HCT116 (cell line): Measurements from ENCODE around the gene CPT1B. TPM values are rescaled to one million over a fixed set of nuclear protein-coding genes. Genes with fewer than 3 reads are reported as not detected.

Source experiments
- ATAC-seq: fragments of 200-7000 bp; cut with Tn5 transposase; 2 replicates; pipeline ENCODE4 v1.9.1; 2020; ENCODE audit warnings: mild to moderate bottlenecking, moderate library complexity
- BruUV-seq: library from RNA; stranded (reverse); fragments of 400-500 nt; replicated peaks from 2 replicates; lab custom pipeline; 2021; lab: Mats Ljungman, UMichigan
- CTCF ChIA-PET: fragments of 300-600 bp; sonication (Branson Sonifier 250); formaldehyde crosslinking; loops from one replicate; lab custom pipeline; 2021; ENCODE audit warnings: antibody characterized with exemption; lab: Charles Lee
- POLR2A ChIA-PET: fragments of 300-600, 350-600 bp; sonication (Branson Sonifier 250); formaldehyde crosslinking; loops from one replicate; lab custom pipeline; 2021; ENCODE audit warnings: antibody characterized with exemption; lab: Charles Lee
- RAD21 ChIA-PET, 2 experiments: fragments of 300-600 bp; sonication (Branson Sonifier 250); formaldehyde crosslinking; loops; one replicate each; lab custom pipeline; 2023; ENCODE audit warnings: low total read pairs in 2 of 2; ENCODE audit not compliant: uncharacterized antibody in 2 of 2, unreplicated experiment in 2 of 2, low non-redundant PET in 1 of 2; lab: Charles Lee
- DNase-seq: peaks from one replicate; pipeline ENCODE4 v3.0.0-alpha.2; 2010; ENCODE audit warnings: low read depth, low spot score
- H2AFZ ChIP-seq: fragments of 200-600 bp; shearing (Covaris generic), sonication (generic); 2 replicates; pipeline ENCODE4 v1.6.1; 2017; ENCODE audit warnings: low read depth, mixed run types, mixed read lengths, antibody characterized with exemption, low read length; ENCODE audit not compliant: poor library complexity, severe bottlenecking
- H3K27ac ChIP-seq: 2 replicates; pipeline ENCODE4 v1.5.1; 2012; ENCODE audit warnings: low read depth, low read length
- H3K27me3 ChIP-seq: fragments of 200-600 bp; sonication (generic); 2 replicates; pipeline ENCODE4 v1.6.1; 2016; ENCODE audit warnings: mixed run types, low read length, mixed read lengths; ENCODE audit not compliant: insufficient read depth
- H3K36me3 ChIP-seq, 2 experiments: fragments of 200-500 bp in 1 of 2; fragments of 200-600 bp in 1 of 2; sonication (Bioruptor generic) in 1 of 2; sonication (generic) in 1 of 2; 2 replicates each; pipeline versions ENCODE4 v1.5.1 to v1.6.1; 2014 to 2016; ENCODE audit warnings: low read length in 2 of 2, inconsistent platforms in 1 of 2, mixed read lengths in 1 of 2, mixed run types in 1 of 2; ENCODE audit not compliant: insufficient read depth in 2 of 2, control insufficient read depth in 1 of 2
- H3K4me1 ChIP-seq, 2 experiments: fragments of 200-600 bp in 1 of 2; sonication (generic) in 1 of 2; 2 replicates each; pipeline versions ENCODE4 v1.5.1 to v1.6.1; 2012 to 2017; ENCODE audit warnings: low read length in 2 of 2, inconsistent platforms in 1 of 2, mild to moderate bottlenecking in 1 of 2, mixed read lengths in 1 of 2, mixed run types in 1 of 2, moderate library complexity in 1 of 2; ENCODE audit not compliant: insufficient read depth in 2 of 2, control insufficient read depth in 1 of 2
- H3K4me2 ChIP-seq: fragments of 200-600 bp; sonication (generic); 2 replicates; pipeline ENCODE4 v1.6.1; 2017; ENCODE audit warnings: mixed run types, low read length, mixed read lengths
- H3K4me3 ChIP-seq, 2 experiments: fragments of 200-600 bp in 1 of 2; sonication (generic) in 1 of 2; replicated peaks in 1 of 2; 2 replicates each; pipeline ENCODE4 v1.5.1; 2011 to 2016; ENCODE audit warnings: low read length in 2 of 2, control low read depth in 1 of 2, low read depth in 1 of 2, mild to moderate bottlenecking in 1 of 2, mixed read lengths in 1 of 2, mixed run types in 1 of 2
- H3K79me2 ChIP-seq: fragments of 200-600 bp; sonication (generic); 2 replicates; pipeline ENCODE4 v1.6.1; 2017; ENCODE audit warnings: mild to moderate bottlenecking, mixed run types, low read length, moderate library complexity, mixed read lengths; ENCODE audit not compliant: insufficient read depth
- H3K9ac ChIP-seq: fragments of 200-600 bp; sonication (generic); 2 replicates; pipeline ENCODE4 v1.6.1; 2016; ENCODE audit warnings: low read length, mixed read lengths
- H3K9me2 ChIP-seq: fragments of 200-600 bp; sonication (generic), shearing (Covaris generic); 2 replicates; pipeline ENCODE4 v1.6.1; 2017; ENCODE audit warnings: mixed run types, mild to moderate bottlenecking, moderate library complexity; ENCODE audit not compliant: insufficient read depth
- H3K9me3 ChIP-seq, 2 experiments: fragments of 200-500 bp in 1 of 2; fragments of 200-600 bp in 1 of 2; sonication (Bioruptor generic) in 1 of 2; sonication (generic) in 1 of 2; 2 replicates each; pipeline ENCODE4 v1.6.1; 2014 to 2017; ENCODE audit warnings: low read length in 2 of 2, mixed read lengths in 2 of 2, inconsistent platforms in 1 of 2, low read depth in 1 of 2, mild to moderate bottlenecking in 1 of 2, mixed run types in 1 of 2, moderate library complexity in 1 of 2; ENCODE audit not compliant: control insufficient read depth in 1 of 2, insufficient read depth in 1 of 2
- H4K20me1 ChIP-seq: fragments of 200-600 bp; sonication (generic), shearing (Covaris generic); 2 replicates; pipeline ENCODE4 v1.6.1; 2017; ENCODE audit warnings: mixed run types, mild to moderate bottlenecking, moderate library complexity; ENCODE audit not compliant: insufficient read depth
- EZH2 ChIP-seq: fragments of 200-600 bp; sonication (generic); IDR thresholded peaks from 2 replicates; pipeline ENCODE4 v1.6.1; 2017; ENCODE audit warnings: antibody characterized with exemption, mixed run types
- RAD21 ChIP-seq: IDR thresholded peaks from 2 replicates; pipeline ENCODE4 v1.6.1; 2012; ENCODE audit warnings: low read depth, mild to moderate bottlenecking
- YY1 ChIP-seq: IDR thresholded peaks from 2 replicates; pipeline ENCODE4 v1.6.1; 2011; ENCODE audit warnings: low read length, low read depth, moderate library complexity, mild to moderate bottlenecking; ENCODE audit not compliant: insufficient replicate concordance; ENCODE audit errors: extremely low read depth
- ZFX ChIP-seq: fragments of 450-650 bp; IDR thresholded peaks from 2 replicates; pipeline ENCODE4 v1.6.1; 2017
- ZNF274 ChIP-seq: fragments of 200-500 bp; sonication (Bioruptor generic); IDR thresholded peaks from 2 replicates; pipeline ENCODE4 v1.6.1; 2014; ENCODE audit warnings: mild to moderate bottlenecking, low read depth, low read length, inconsistent platforms
- intact Hi-C: fragments of 100-400 bp; cut with micrococcal nuclease; formaldehyde crosslinking; loops from 2 replicates; pipeline ENCODE4 v1.10.0; 2022
- total RNA-seq: library from RNA; stranded (reverse); gene quantifications from one replicate; pipeline ENCODE4 v1.2.1, GENCODE V29; 2021; ENCODE audit not compliant: unreplicated experiment
- TF ChIP-seq, protein P1 (sequence below): IDR thresholded peaks from 2 replicates; pipeline ENCODE4 v1.6.1; 2012; ENCODE audit warnings: low read depth
- TF ChIP-seq, protein P2 (sequence below), 3 experiments: fragments of 200-600 bp in 1 of 3; sonication (generic) in 1 of 3; IDR thresholded peaks in 2 of 3; conservative IDR thresholded peaks in 1 of 3; 2 replicates each; pipeline ENCODE4 v1.5.1; 2012 to 2017; ENCODE audit warnings: low read depth in 2 of 3, low read length in 2 of 3, antibody characterized with exemption in 1 of 3, borderline replicate concordance in 1 of 3, control low read depth in 1 of 3, mild to moderate bottlenecking in 1 of 3, mixed read lengths in 1 of 3, mixed run types in 1 of 3, moderate library complexity in 1 of 3; ENCODE audit not compliant: insufficient read depth in 1 of 3

CPT1B gene
- total RNA-seq, 1 experiment from 2014 or later, result 35.1 TPM

GRCh38 chr22:50572965-50573364 lies 5.3 kb downstream of the CPT1B start:
- Histone ChIP-seq H4K20me1 (no peaks in the 10 kb centered on the region), H3K4me1 (no peaks in the 10 kb centered on the region; a peak in 1 of 4 replicates), H3K27me3 (no peaks in the 10 kb centered on the region), H3K9me2 (no peaks in the 10 kb centered on the region), H3K4me3 (no peak overlapping the region), H3K79me2 (no peaks in the 10 kb centered on the region), H3K4me2 (no peak overlapping the region), H3K9me3 (no peaks in the 10 kb centered on the region), H2AFZ (no peak overlapping the region), H3K9ac (no peak overlapping the region), H3K27ac (no peak overlapping the region), H3K36me3 (peaks cover 0 to 5% of the 10 kb centered on the region in 2 experiments; a peak in 1 of 4 replicates)
- TF ChIP-seq RAD21 (no peak), ZFX (no peak), EZH2 (no peak), YY1 (no peak), ZNF274 (no peak)
- TF ChIP-seq, protein P1, sequence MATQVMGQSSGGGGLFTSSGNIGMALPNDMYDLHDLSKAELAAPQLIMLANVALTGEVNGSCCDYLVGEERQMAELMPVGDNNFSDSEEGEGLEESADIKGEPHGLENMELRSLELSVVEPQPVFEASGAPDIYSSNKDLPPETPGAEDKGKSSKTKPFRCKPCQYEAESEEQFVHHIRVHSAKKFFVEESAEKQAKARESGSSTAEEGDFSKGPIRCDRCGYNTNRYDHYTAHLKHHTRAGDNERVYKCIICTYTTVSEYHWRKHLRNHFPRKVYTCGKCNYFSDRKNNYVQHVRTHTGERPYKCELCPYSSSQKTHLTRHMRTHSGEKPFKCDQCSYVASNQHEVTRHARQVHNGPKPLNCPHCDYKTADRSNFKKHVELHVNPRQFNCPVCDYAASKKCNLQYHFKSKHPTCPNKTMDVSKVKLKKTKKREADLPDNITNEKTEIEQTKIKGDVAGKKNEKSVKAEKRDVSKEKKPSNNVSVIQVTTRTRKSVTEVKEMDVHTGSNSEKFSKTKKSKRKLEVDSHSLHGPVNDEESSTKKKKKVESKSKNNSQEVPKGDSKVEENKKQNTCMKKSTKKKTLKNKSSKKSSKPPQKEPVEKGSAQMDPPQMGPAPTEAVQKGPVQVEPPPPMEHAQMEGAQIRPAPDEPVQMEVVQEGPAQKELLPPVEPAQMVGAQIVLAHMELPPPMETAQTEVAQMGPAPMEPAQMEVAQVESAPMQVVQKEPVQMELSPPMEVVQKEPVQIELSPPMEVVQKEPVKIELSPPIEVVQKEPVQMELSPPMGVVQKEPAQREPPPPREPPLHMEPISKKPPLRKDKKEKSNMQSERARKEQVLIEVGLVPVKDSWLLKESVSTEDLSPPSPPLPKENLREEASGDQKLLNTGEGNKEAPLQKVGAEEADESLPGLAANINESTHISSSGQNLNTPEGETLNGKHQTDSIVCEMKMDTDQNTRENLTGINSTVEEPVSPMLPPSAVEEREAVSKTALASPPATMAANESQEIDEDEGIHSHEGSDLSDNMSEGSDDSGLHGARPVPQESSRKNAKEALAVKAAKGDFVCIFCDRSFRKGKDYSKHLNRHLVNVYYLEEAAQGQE, result no peak
- TF ChIP-seq, protein P2, sequence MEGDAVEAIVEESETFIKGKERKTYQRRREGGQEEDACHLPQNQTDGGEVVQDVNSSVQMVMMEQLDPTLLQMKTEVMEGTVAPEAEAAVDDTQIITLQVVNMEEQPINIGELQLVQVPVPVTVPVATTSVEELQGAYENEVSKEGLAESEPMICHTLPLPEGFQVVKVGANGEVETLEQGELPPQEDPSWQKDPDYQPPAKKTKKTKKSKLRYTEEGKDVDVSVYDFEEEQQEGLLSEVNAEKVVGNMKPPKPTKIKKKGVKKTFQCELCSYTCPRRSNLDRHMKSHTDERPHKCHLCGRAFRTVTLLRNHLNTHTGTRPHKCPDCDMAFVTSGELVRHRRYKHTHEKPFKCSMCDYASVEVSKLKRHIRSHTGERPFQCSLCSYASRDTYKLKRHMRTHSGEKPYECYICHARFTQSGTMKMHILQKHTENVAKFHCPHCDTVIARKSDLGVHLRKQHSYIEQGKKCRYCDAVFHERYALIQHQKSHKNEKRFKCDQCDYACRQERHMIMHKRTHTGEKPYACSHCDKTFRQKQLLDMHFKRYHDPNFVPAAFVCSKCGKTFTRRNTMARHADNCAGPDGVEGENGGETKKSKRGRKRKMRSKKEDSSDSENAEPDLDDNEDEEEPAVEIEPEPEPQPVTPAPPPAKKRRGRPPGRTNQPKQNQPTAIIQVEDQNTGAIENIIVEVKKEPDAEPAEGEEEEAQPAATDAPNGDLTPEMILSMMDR (IDR thresholded peaks at IDR 0.05 in 2 of 3, conservative IDR thresholded peaks at IDR 0.05 in 1 of 3; ENCODE audit: borderline replicate concordance in 1 of 3, insufficient read depth in 1 of 3, low read depth in 2 of 3, low read length in 2 of 3), result no peak
- no TSS peak for BruUV-seq
- RAD21 ChIA-PET, result no interaction called here
- POLR2A ChIA-PET, result no interaction called here
- DNase-seq, result no peak
- ATAC-seq, result no peak
- CTCF ChIA-PET, result interaction anchor here (1.2 kb wide), 1 partner anchor 10 kb away, joined by 9 read pairs; the partner anchor contains the start of gene SYCE3
- intact Hi-C loops, result no loop called here
